Breast epithelium (tissue), 4 donors: ENCODE results near the gene CLDN7. TPM values are rescaled to one million over a fixed set of nuclear protein-coding genes. Genes with fewer than 3 reads are reported as not detected.
A peak's percentile ranks its signal among the peaks of the same experiment; 100 is the strongest.

Source experiments
- DNase-seq, 2 donors: peaks; one replicate each; pipeline ENCODE4 v3.0.0-alpha.2; 2019; ENCODE audit warnings: low spot score in 2 of 2
- H3K27ac ChIP-seq, 2 donors: fragments of 200-600 bp; sonication (generic) in 1 of 2; one replicate each; pipeline ENCODE4 v1.5.1; 2016 to 2019; ENCODE audit warnings: mild to moderate bottlenecking in 1 of 2
- H3K27me3 ChIP-seq, 2 donors: fragments of 200-600 bp; sonication (generic) in 1 of 2; one replicate each; pipeline versions ENCODE4 v1.5.1 to v1.6.0; 2017 to 2019; ENCODE audit warnings: control low read depth in 1 of 2, mild to moderate bottlenecking in 1 of 2
- H3K36me3 ChIP-seq: fragments of 200-600 bp; one replicate; pipeline ENCODE4 v1.5.1; 2019
- H3K4me1 ChIP-seq, 2 donors: fragments of 200-600 bp; sonication (generic); one replicate each; pipeline ENCODE4 v1.5.1; 2016 to 2019; ENCODE audit warnings: control low read depth in 1 of 2
- H3K4me3 ChIP-seq, 3 donors: fragments of 200-600 bp; sonication (generic); 1 replicate in 2 of 3; 2 replicates in 1 of 3; pipeline ENCODE4 v1.5.1; 2016 to 2019; ENCODE audit warnings: mild to moderate bottlenecking in 3 of 3, moderate library complexity in 2 of 3
- H3K9me3 ChIP-seq, 2 donors: fragments of 200-600 bp; sonication (generic) in 1 of 2; one replicate each; pipeline ENCODE4 v1.5.1; 2016 to 2019; ENCODE audit warnings: control low read depth in 1 of 2
- CTCF ChIP-seq, 3 donors: fragments of 450-650 bp; IDR thresholded peaks; one replicate each; pipeline ENCODE4 v1.5.1; 2016 to 2017; ENCODE audit warnings: antibody characterized with exemption in 3 of 3, mild to moderate bottlenecking in 3 of 3, moderate library complexity in 3 of 3
- POLR2A ChIP-seq: fragments of 450-650 bp; IDR thresholded peaks from one replicate; pipeline ENCODE4 v1.6.1; 2016; ENCODE audit warnings: antibody characterized with exemption, mild to moderate bottlenecking, moderate library complexity
- POLR2AphosphoS5 ChIP-seq, 3 donors: sonication (generic); formaldehyde crosslinking; IDR thresholded peaks; one replicate each; pipeline ENCODE4 v1.6.1; 2017; ENCODE audit warnings: antibody characterized with exemption in 3 of 3
- intact Hi-C: fragments of 100-400 bp; cut with DNase I; formaldehyde crosslinking; loops from one replicate; pipeline ENCODE4 v1.15.1; 2023; ENCODE audit warnings: low total_unique reads
- total RNA-seq, 3 donors: library from RNA; depleted of rRNA; stranded (reverse); fragments of >200 nt; gene quantifications; one replicate each; pipeline ENCODE4 v1.1.0, GENCODE V29; 2016

The CLDN7 gene
- total RNA-seq, 3 donors from 2014 or later = 5.4 to 95.9 (median 60.0) TPM

GRCh38 chr17:7215652-7216180 is 46.6 kb downstream of the CLDN7 start:
- DNase-seq = no peak
- Histone ChIP-seq H3K36me3 (no peaks in the 10 kb centered on the region), H3K9me3 (no peaks in the 10 kb centered on the region), H3K4me1 (peaks cover under 1 to 29% of the 10 kb centered on the region in 2 donors), H3K4me3 (peak overlapping the region; percentile 2 to 70 (median 61)), H3K27me3 (no peaks in the 10 kb centered on the region), H3K27ac (peak overlapping the region; percentile 100)
- TF ChIP-seq CTCF (IDR thresholded peaks at IDR 0.05) = no peak
- no peak for TF ChIP-seq POLR2AphosphoS5 (IDR thresholded peaks at IDR 0.05)
- no peak for TF ChIP-seq POLR2A
- intact Hi-C loops = no loop called here

- TF ChIP-seq CTCF (IDR thresholded peaks at IDR 0.05) (no peak), POLR2A (no peak), POLR2AphosphoS5 (IDR thresholded peaks at IDR 0.05) (peak in 2 of 3 donors; percentile 7 to 25)
- H3K4me1 ChIP-seq = peaks cover 0 to 29% of the 10 kb centered on the region in 2 donors
- no peaks in the 10 kb centered on the region for H3K36me3 ChIP-seq
- H3K4me3 ChIP-seq = peak overlapping the region; percentile 43 to 70 (median 61)
- H3K27ac ChIP-seq = peak overlapping the region; percentile 100
- no peaks in the 10 kb centered on the region for H3K9me3 ChIP-seq
- no peaks in the 10 kb centered on the region for H3K27me3 ChIP-seq
- intact Hi-C loops = no loop called here
- no peak for DNase-seq
Measured at GRCh38 chr17:7215136-7215638, 47.1 kb downstream of the CLDN7 start.

- H3K9me3 ChIP-seq = no peaks in the 10 kb centered on the region
- intact Hi-C loops = no loop called here
- DNase-seq = peak; percentile 98
- TF ChIP-seq POLR2AphosphoS5 (IDR thresholded peaks at IDR 0.05) = peak; percentile 48 to 71 (median 52)
- peak in 2 of 3 donors; percentile 22 to 46 for TF ChIP-seq CTCF (IDR thresholded peaks at IDR 0.05)
- no peak for TF ChIP-seq POLR2A
- H3K4me3 ChIP-seq = peak overlapping the region; percentile 43 to 70 (median 61)
- H3K27me3 ChIP-seq = no peaks in the 10 kb centered on the region
- H3K36me3 ChIP-seq = no peaks in the 10 kb centered on the region
- H3K27ac ChIP-seq = peak overlapping the region; percentile 100
- H3K4me1 ChIP-seq = peaks cover 0 to 29% of the 10 kb centered on the region in 2 donors
Measured at GRCh38 chr17:7214300-7215135, 47.8 kb downstream of the CLDN7 start.

- peaks cover 0 to 23% of the 10 kb centered on the region in 2 donors for H3K4me1 ChIP-seq
Measured at GRCh38 chr17:7213895-7214299, 48.4 kb downstream of the CLDN7 start.

More at GRCh38 chr17:7213895-7214299, 48.4 kb downstream of the CLDN7 start:
- Histone ChIP-seq H3K36me3 (no peaks in the 10 kb centered on the region), H3K9me3 (no peaks in the 10 kb centered on the region), H3K4me3 (peak overlapping the region; percentile 43 to 70 (median 61)), H3K27me3 (no peaks in the 10 kb centered on the region), H3K27ac (peak overlapping the region; percentile 100)
- intact Hi-C loops = no loop called here
- TF ChIP-seq POLR2AphosphoS5 (IDR thresholded peaks at IDR 0.05) (no peak), POLR2A (no peak), CTCF (IDR thresholded peaks at IDR 0.05) (peak in 1 of 3 donors; percentile 23)
- DNase-seq = no peak
